Epithelial cell of esophagus (primary cell): Measurements from ENCODE around the gene ADAT1.
A peak's percentile ranks its signal among the peaks of the same experiment; 100 is the strongest.

Source experiments
- DNase-seq: peaks from one replicate; pipeline ENCODE4 v3.0.0; 2010; ENCODE audit warnings: low read depth
- H3K4me3 ChIP-seq: 2 replicates; pipeline ENCODE4 v1.5.1; 2011; ENCODE audit warnings: mild to moderate bottlenecking, low read length, control low read depth
- CTCF ChIP-seq: IDR thresholded peaks from 2 replicates; pipeline ENCODE4 v1.5.1; 2011; ENCODE audit warnings: low read depth, mild to moderate bottlenecking, low read length, control low read depth, inconsistent platforms; ENCODE audit not compliant: insufficient read depth; ENCODE audit errors: missing control alignments

Gene ADAT1

DNA sequence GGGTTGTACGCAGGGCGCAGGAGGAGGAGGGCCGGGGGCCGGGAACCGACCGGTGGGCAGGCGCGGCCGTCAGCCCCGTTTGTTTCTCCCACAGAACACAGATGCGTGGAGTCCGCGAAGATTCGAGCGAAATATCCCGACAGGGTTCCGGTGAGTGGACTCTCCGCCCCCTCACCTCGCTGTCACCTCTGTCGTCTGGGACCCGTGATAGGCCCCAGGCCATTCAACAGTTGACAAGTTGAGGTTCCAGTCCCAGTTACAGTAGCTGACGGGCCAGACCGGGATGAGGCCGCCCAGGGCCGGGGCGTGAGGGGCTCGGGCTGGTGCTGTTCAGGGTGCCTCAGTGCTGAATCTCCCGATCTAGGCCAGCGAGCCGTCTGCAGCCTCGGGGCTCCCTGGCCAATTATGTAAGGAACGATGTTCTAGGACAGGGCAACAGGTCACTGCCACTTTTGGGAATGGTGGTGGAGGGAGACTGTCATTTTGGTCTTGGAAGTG is 56.3 kb downstream of the ADAT1 start:
- peak overlapping the region; percentile 83 for H3K4me3 ChIP-seq
- DNase-seq = peak; percentile 17
- no peak for TF ChIP-seq CTCF

DNA sequence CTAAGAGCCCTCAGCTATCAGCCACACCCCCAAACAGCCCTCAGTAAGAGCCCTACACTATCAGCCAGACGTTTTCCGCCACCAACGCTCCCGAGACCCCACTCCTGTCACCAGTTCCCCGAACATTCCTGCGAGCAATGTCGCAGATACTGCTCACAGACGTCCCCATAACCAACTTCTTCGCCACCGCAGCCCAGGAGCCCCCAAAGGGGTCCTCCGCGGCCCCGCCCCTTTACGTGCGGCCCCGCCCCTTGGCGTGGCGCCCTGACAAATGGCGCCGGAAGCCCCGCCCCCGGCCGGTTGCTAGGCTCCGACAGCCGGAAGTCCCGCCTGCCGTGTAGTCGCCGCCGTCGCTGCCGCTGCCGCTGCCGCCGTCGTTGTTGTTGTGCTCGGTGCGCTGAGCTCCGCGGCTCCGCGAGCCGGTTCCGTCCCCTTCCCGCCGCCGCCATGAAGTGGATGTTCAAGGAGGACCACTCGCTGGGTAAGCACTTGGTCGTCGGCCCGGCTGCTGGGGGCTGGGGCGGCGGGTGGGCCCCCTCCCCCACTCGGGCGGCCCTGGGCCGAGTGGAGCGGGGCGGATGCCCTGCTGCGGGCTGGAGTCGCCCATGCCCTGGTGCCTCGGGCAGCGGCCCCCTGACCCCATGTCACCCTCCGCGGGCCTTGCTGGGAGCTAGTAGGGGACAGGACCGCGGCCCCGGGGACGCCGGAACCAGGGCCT is 56.9 kb downstream of the ADAT1 start, which contains the start of gene GABARAPL2:
GABARAPL2 (plus strand) TSS at position 340 of the 718 bp plus-strand sequence; CDS start at position 448, 108 bp downstream.
- DNase-seq = peak; percentile 83
- no peak for TF ChIP-seq CTCF
- H3K4me3 ChIP-seq = peak within 1 kb of the TSS; percentile 83

GRCh38 chr16:75565640-75566039 is 57.4 kb downstream of the ADAT1 start:
- H3K4me3 ChIP-seq = peak overlapping the region; percentile 83
- no peak for DNase-seq
- TF ChIP-seq CTCF = no peak

DNA sequence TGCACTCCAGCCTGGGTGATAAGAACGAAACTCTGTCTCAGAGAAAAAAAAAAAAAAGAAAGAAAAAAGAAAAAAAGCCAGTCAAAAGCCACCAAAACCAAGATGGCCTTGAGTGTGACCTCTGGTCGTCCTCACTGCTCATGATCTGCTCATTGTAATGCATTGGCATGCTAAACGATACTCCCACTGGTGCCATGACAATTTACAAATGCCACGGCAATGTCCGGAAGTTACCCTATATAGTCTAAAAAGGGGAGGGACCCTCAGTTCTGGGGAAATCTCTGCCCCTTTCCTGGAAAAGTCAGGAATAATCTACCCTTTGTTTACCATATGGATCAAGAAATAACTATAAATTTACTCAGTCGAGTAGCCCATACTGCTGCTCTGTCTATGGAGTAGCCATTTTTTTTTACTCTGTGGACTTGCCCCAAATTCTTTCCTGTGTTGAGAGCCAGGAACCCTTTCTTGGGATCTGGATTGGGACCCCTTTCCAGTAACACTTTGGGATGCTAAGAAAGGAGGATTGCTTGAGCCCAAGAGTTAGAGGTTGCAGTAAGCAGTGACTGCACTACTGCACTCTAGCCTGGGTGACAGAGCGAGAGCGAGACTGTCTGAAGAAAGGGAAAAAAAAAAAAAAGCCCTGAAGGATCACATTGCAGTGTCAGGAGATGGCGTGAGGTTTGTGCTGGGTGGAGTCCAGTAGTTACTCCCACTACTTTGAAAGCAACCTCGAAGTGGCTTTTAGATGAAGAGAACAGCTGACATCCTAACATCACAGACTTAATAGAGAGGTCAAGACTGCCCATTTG is 63.3 kb downstream of the ADAT1 start:
- no peak overlapping the region for H3K4me3 ChIP-seq
- peak; percentile 45 for DNase-seq
- no peak for TF ChIP-seq CTCF

GRCh38 chr16:75558846-75559401 is 64.2 kb downstream of the ADAT1 start:
- no peak overlapping the region for H3K4me3 ChIP-seq
- TF ChIP-seq CTCF = no peak
- peak; percentile 27 for DNase-seq

GRCh38 chr16:75556431-75556950 is 66.6 kb downstream of the ADAT1 start:
- no peak for TF ChIP-seq CTCF
- H3K4me3 ChIP-seq = peak overlapping the region; percentile 74
- DNase-seq = no peak
